GM18507 (cell line): ENCODE measurements around the gene FYCO1.

ENCODE experiments used
- DNase-seq: peaks from one replicate; pipeline ENCODE4 v3.0.0; 2011; ENCODE audit warnings: low read depth; ENCODE audit not compliant: insufficient read length; ENCODE audit errors: extremely low spot score
- FAIRE-seq: peaks from 2 replicates; lab custom pipeline; 2011; peaks lifted over from hg19 to GRCh38; lab: Jason Lieb, UNC

The FYCO1 gene

GRCh38 chr3:45908761-45909160, 86.9 kb downstream of the FYCO1 start:
- DNase-seq (no peak), FAIRE-seq (no peak)

GRCh38 chr3:45907769-45908705, 87.6 kb downstream of the FYCO1 start:
- no peak for DNase-seq

DNA sequence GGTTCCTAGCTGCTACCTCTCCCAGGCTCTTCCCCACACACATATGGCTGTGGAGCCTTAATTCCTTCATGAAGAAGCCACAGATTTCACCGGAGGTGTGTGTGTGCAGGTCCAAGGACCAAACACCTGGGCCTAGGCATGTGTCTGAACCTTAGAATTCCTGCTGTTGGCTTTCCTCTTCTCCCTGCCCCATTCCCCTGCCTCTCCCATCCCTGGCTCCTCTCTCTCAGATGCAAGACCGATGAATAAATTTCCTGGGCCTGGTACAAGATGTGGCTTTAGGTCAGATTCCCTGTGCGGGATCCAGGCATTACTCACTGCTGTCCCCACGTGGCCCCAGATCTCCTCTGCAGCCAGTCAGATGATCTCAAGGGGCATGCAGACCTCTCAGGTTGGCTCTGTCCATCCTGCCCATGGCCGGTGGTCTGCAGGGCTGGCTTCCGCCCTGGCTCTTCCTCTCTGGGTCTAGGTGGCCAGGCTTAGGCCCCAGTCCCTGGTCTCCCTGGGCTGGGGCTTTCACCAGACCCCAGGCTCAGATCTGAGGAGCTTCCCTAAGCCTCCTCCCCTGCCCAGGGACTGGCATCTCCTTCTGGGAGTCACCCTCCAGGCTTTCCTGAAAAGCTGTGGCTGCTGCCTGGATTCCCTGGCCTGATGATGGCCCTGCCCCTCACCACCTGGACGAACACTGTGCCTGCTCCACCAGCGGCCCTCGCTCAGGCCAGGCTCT, 88.8 kb downstream of the FYCO1 start:
- FAIRE-seq (no peak), DNase-seq (no peak)

More at GRCh38 chr3:45907769-45908705, 87.6 kb downstream of the FYCO1 start:
- no peak for FAIRE-seq

GRCh38 chr3:45905755-45906154, 89.9 kb downstream of the FYCO1 start:
- DNase-seq (no peak), FAIRE-seq (no peak)

DNA sequence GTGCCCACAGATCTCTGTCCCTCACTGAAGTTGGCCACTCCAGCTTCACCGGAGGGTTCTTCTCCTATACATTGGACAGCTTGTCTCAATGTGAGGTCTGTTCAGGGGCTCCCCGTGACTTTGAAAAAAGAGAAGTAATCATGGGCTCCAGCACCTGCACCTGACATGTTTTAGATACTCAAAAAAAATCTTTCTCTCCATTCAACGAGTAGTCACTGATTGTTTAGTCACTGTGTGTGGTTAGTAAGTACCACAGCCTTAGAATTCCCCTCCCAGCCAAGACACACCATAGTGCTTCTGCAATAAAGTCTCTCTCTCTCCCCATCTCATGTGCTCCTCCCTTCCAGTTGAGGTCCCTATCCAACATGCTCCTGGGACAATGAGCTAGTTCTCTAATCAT, 90.7 kb downstream of the FYCO1 start:
- DNase-seq = no peak

DNA sequence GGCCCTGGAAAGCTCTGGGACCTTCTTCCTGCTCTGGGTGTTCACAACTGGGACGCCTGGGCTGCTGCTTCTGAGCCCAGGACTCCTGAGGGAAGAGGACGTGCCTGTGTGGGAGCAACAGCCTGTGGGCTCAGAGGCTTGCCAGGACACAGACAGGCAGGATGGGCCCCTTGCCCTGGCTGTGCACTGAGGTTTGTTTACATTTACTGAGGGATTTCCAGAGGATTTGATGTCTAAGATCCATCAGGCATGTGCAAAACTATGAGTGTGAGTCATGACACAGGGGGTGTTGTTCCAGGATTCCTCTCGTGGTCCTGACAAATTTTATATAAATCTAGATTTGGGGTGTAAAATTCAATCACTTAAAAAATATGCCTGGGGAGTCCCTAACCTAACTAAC, 98.7 kb downstream of the FYCO1 start:
- FAIRE-seq (no peak), DNase-seq (no peak)

More for the DNA sequence above, 90.7 kb downstream of the FYCO1 start:
- FAIRE-seq = peak; percentile 33

GRCh38 chr3:45895686-45896468, 99.7 kb downstream of the FYCO1 start:
- FAIRE-seq = no peak
- no peak for DNase-seq

DNA sequence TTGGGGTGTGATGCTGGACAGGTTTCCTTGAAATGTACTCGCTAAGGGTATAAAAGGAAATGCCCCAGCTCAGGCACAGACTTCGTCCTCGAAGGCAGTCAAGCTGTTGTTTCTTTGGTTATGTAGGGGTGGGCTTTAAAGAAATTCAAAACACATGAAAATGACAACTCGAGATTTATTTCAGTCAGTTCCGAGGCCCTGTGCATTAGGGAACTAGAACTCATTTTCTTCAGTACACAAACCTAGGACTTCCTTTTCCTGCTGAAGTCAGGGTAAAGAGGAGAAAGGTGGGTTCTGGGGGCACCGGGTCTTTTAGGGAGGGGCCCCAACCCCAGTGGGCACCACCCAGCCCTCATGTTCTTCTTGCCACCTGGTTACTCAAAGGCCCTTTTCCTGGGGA, 101.6 kb downstream of the FYCO1 start:
- DNase-seq (no peak), FAIRE-seq (no peak)

DNA sequence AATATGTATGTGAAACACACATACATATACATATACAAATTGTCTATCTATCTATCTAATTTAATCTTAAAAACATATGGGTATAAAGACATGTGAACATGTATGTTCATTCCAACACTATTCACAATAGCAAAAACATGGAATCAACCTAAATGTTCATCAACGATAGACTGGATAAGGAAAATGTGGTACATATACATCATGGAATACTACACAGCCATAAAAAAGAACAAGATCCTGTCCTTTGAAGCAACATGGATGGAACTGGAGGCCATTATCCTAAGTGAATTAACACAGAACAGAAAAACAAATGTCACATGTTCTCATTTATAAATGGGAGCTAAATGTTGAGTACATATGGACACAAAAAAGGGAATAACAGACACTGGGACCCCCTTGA, 103.5 kb downstream of the FYCO1 start:
- DNase-seq (no peak), FAIRE-seq (no peak)

DNA sequence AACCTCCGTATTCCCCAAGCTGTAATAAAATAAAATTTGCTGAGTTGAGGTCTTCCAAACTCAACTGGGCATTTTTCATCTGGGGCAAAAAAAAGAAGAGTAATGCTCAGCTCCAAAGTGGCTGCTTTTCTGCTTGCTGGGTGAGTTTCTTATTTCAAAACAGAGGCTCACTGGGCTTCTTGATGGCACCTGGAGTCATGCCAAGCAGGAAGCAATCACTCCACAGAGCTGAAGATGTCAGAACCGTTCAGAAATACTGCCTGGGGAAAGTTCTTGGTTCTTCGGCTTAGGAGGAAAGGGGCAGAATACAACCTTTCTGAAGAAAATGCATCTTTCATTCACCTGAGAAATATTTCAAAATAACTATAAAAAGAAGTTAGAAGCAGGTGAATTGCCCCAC, 105.2 kb downstream of the FYCO1 start:
- DNase-seq = no peak
- no peak for FAIRE-seq

- DNase-seq (no peak), FAIRE-seq (no peak)
Observed at GRCh38 chr3:45889337-45889736, 106.3 kb downstream of the FYCO1 start.

GRCh38 chr3:45887759-45888511, 107.7 kb downstream of the FYCO1 start:
- DNase-seq (no peak), FAIRE-seq (no peak)

- FAIRE-seq = no peak
Observed at GRCh38 chr3:45887285-45887684, 108.3 kb downstream of the FYCO1 start.

DNA sequence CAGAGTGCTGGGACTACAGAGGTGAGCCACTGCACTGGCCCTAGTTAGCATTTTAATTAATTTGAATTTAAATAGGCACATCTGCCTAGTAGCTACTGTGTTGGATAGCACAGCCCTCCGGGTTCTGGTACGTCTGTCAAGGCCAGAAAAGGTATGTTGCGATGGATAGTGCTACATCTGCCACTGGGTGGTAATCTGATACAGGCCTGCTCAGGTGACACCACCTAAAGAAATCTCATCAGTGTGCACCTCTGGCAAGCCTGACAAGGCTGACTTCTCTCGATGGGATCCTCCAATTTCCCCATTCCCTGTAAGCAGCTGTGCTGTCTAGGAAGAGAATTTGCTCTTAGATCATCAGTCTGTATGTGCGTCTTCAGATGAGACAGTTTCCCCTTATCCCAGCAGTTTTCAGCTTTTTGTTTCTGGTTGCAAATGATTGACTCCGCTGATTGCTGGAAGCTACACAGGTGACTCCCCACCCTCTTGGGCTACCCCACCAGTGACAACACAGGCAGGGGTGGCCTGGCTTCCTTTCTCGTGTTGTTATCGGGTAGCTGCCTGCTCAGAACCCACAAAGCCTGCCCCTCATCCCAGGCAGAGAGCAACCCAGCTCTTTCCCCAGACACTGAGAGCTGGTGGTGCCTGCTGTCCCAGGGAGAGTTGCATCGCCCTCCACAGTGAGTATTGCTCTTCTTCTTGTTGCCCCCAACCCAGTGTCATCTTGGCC, 109.5 kb downstream of the FYCO1 start, which contains the start of gene CCR9:
Gene CCR9, plus strand, starts transcription at position 565 of the 727 bp plus-strand sequence. CDS start 8,391 bp downstream, outside the sequence.
- no peak for DNase-seq
- FAIRE-seq = no peak

More at GRCh38 chr3:45887285-45887684, 108.3 kb downstream of the FYCO1 start:
- no peak for DNase-seq

GRCh38 chr3:45884368-45885201, 111.0 kb downstream of the FYCO1 start:
- no peak for DNase-seq
- peak; percentile 61 for FAIRE-seq

GRCh38 chr3:45881078-45882022, 114.3 kb downstream of the FYCO1 start:
- FAIRE-seq = peak; percentile 67
- no peak for DNase-seq

- FAIRE-seq = peak; percentile 26
- DNase-seq = no peak
Observed at GRCh38 chr3:45880725-45881077, 114.9 kb downstream of the FYCO1 start.
